ENCODE data around the gene USP47.

USP47 gene

DNA sequence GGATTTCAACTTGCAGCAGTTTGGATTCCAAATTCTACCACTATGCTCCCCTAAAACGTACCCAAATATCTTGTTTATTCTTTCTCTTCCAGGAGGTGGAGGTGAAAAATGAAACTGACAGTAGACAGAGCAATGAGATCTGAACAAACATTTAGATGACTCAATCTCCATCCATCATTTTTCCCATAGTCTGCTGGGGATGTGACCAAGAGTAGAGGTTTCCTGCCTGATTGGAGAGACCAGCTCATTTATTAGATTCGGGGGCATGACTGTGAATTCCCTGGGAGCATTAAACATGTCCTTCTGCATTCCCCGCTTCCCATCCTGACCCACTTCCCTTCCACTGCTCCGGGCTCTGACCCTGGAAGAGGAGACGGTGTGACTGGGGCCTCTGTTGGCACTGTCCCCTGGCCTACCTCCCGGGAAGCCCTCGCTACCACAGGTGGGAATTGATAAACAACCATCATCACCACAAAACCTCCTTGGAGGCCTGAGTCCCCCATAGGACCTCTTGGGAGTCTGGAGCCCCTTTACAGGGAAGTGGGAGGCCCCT lies 146.4 kb downstream of the USP47 start:
- no peak overlapping the region for H3K27ac ChIP-seq

DNA sequence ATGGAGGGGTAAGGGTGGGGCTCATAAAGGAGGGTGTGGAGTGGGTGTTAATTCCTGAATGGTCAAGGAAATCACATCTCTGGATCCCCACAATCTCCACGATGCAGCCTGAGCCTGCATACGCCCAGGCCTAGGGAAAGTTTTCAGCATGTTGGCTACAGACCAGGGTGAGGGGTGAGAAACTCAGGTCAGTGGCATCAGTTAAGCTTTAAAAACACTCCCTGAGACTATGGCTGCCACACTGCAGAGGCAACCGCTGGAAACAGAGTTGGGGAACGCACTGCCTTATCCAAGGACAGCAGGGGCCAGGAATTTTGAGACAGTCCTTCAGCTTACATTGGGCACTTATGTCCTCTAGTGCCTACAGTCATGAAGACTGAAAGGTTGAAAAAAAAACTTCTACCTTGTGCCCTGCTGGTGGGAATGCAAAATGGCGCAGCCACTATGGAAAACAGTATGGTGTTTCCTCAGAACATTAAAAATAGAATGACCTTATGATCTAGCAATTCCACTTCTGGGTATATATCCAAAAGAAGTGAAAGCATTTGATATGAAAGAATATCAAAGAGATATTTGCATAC lies 147.0 kb downstream of the USP47 start:
- H3K27ac ChIP-seq, result no peak overlapping the region
- no peak for TF ChIP-seq CTCF (conservative IDR thresholded peaks at IDR 0.05)

More for the DNA sequence above, 146.4 kb downstream of the USP47 start:
- no peak for TF ChIP-seq CTCF (conservative IDR thresholded peaks at IDR 0.05)

GRCh38 chr11:11989774-11990744 lies 148.3 kb downstream of the USP47 start:
- no peak overlapping the region for H3K27ac ChIP-seq
- TF ChIP-seq CTCF (conservative IDR thresholded peaks at IDR 0.05), result no peak

DNA sequence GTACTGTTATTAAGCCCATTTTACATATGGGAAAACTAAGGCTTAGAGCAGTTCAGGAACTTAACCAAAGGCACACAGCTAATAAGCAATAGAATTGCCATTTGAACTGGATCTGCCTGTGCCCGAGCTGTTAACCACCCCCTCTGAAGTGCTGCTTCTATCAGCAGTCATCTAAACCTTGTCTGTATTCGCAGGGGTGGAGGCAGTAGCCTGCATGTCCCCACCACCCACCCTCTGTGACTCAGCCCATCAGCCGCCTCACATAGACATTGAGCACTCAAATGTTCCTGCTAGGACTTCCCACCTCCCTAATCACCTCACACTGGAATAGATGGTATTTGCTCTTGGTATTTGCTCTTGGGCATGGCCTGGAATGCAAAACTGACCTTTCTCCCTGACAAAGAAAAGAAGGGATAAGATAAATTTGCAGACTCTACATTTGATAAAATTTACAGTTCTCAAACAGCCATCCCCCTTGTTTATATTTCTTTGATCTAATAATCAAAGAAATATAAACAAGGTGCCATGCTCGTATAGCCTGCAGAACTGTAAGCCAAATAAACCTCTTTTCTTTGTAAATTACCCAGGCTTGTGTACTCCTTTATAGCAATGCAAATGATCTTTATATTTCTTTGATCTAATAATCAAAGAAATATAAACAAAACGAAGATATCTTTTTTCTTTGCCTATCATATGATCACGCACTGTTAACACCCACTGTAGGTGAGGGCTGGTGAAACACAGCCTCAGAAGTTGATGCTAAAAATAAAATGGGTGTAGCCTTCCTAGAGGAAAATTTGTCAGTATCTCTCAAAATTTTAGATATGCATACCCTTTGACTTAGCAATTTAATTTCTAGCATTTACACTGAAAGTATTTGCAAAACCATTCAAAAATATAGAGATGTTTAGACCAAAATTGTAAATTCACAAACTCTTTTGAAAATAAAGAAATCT lies 150.8 kb downstream of the USP47 start:
- TF ChIP-seq CTCF (conservative IDR thresholded peaks at IDR 0.05), result no peak
- no peak overlapping the region for H3K27ac ChIP-seq

DNA sequence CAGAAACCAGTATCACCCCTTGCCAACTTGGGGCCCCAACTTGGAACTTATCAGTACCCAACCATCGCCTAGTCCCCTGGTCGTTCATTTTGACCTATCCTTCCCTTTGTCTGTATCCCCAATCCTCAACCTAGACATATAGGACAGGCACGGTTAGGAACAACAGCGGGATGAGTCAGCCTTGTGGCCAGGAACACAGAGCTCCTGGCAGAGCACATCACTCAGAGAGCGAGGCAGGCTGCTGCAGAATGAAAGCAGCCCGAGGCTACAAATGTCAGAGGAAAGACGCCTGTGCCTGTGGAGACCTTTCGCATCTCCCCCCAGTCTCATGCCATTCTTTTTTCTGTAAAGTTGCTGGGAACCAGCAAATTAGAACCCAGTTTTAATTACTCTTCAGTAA lies 152.1 kb downstream of the USP47 start:
- TF ChIP-seq CTCF (conservative IDR thresholded peaks at IDR 0.05), result no peak

GRCh38 chr11:11995601-11996000 lies 153.8 kb downstream of the USP47 start:
- no peak overlapping the region for H3K27ac ChIP-seq
- no peak for TF ChIP-seq CTCF (conservative IDR thresholded peaks at IDR 0.05)

More for the DNA sequence above, 152.1 kb downstream of the USP47 start:
- no peak overlapping the region for H3K27ac ChIP-seq
